HepG2 (cell line): ENCODE results near the gene TTLL4. TPM values are rescaled to one million over a fixed set of nuclear protein-coding genes. Genes with fewer than 3 reads are reported as not detected.

Experiments used
- ETV6 ChIP-seq: sonication (generic); formaldehyde crosslinking; conservative IDR thresholded peaks from 2 replicates; pipeline ENCODE4 v1.4.0; 2020; ENCODE audit warnings: missing genetic modification reagents
- FOXK2 ChIP-seq: fragments of 450-650 bp; IDR thresholded peaks from 2 replicates; pipeline ENCODE4 v1.6.1; 2016
- JUN ChIP-seq: sonication (generic); formaldehyde crosslinking; IDR thresholded peaks from 2 replicates; pipeline ENCODE4 v1.4.0; 2020; ENCODE audit warnings: mild to moderate bottlenecking, missing genetic modification reagents
- KLF12 ChIP-seq: sonication (generic); formaldehyde crosslinking; IDR thresholded peaks from 2 replicates; pipeline ENCODE4 v1.4.0; 2020; ENCODE audit warnings: missing genetic modification reagents, borderline replicate concordance
- MAFF ChIP-seq: IDR thresholded peaks from 2 replicates; pipeline ENCODE4 v1.6.1; 2011; ENCODE audit warnings: low read depth, low read length, improper control_type of control experiment
- RERE ChIP-seq: IDR thresholded peaks from 2 replicates; pipeline ENCODE4 v1.6.1; 2016; ENCODE audit warnings: low read depth, missing genetic modification reagents, missing compliant biosample characterization
- RFX3 ChIP-seq: IDR thresholded peaks from 2 replicates; pipeline ENCODE4 v1.6.1; 2016; ENCODE audit warnings: missing biosample characterization, missing genetic modification reagents
- SP2 ChIP-seq: sonication (generic); formaldehyde crosslinking; IDR thresholded peaks from 2 replicates; pipeline ENCODE4 v1.5.1; 2020; ENCODE audit warnings: mild to moderate bottlenecking, missing genetic modification reagents
- ZNF530 ChIP-seq: sonication (generic); formaldehyde crosslinking; IDR thresholded peaks from 2 replicates; pipeline ENCODE4 v1.5.0; 2020; ENCODE audit warnings: low read depth, mild to moderate bottlenecking, missing genetic modification reagents
- ZNF687 ChIP-seq: sonication (generic); formaldehyde crosslinking; IDR thresholded peaks from 2 replicates; pipeline ENCODE4 v1.5.1; 2020; ENCODE audit warnings: mild to moderate bottlenecking, missing genetic modification reagents, moderate library complexity
- ZNF839 ChIP-seq: sonication (generic); formaldehyde crosslinking; IDR thresholded peaks from 2 replicates; pipeline ENCODE4 v1.4.0; 2020; ENCODE audit warnings: missing genetic modification reagents, mild to moderate bottlenecking, borderline replicate concordance
- polyA plus RNA-seq, 8 experiments: library from polyadenylated mRNA; depleted of rRNA in 3 of 8; stranded (reverse) in 7 of 8; unstranded in 1 of 8; fragments of >200 nt; fragmentation: Illumina TruSeq in 4 of 8; extraction: Trizol in 4 of 8; gene quantifications; 2 replicates each; pipeline versions ENCODE4 v1.2.1 to v1.2.3, GENCODE V29; 2011 to 2016; ENCODE audit warnings: low read depth in 4 of 8, missing spikeins in 1 of 8, mixed read lengths in 1 of 8; ENCODE audit not compliant: insufficient read depth in 1 of 8
- total RNA-seq, 5 experiments: library from RNA; depleted of rRNA; stranded (reverse); fragments of >200 nt; fragmentation: Illumina TruSeq; extraction: Trizol; gene quantifications; 2 replicates each; pipeline ENCODE4 v1.2.3, GENCODE V29; 2016; ENCODE audit warnings: low read depth in 1 of 5
- TF ChIP-seq, protein P1 (sequence below): sonication (generic); formaldehyde crosslinking; IDR thresholded peaks from 2 replicates; pipeline ENCODE4 v1.4.0; 2020; ENCODE audit warnings: missing genetic modification reagents

Gene TTLL4
- total and polyA plus RNA-seq, 2 of the 13 experiments (the other 11 are each of a cell fraction or from before 2014, with no cell fraction given) = 77.5 to 84.6 TPM

DNA sequence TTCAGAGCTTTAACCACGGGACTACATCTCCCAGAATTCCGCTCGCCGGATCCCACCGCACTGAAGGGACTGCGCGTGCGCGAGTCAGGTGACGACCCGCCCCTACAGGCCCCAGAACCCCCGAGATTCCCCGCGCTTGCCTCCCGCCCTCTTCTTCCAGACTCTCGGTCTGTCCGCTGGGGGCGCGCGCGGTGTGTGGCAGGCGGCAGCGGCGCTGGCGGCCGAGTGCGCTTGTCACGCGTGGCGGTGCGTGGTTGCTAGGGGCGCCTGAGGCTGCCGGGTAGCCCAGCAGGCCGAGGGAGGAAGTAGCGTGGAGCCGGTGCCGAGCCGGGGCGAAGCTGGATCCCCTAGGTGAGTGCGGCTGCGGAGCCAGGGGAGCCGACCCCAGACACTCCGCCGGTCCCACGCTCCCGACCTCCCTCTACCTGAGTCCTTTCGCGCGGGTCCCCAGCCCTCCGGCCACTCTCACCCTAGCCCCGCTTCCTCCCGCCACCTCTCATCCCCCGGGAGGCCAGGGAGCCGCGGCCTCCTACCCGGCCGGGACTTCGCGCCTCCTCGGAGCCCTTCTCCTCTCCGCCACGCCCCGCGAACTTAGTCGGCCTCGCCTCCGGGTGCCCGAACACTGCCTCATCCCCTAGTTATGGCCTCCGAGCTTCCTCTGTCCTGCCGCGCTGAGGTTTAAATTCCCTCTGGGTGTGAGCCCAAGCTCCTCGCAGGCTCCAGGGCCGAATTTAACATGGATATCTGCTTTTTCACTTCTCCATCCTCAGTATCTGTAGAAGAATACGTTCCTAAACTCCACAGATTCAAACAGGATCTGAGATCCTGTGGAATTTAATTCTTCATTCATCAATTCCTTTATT, at the start of gene TTLL4 (continued):
- TF ChIP-seq ZNF687 (CRISPR knock-in tag) (peak; percentile 96), KLF12 (CRISPR knock-in tag) (peak; percentile 13; the same call in 1 of the 2 replicates), ZNF839 (CRISPR knock-in tag) (0 out of 2 replicates have a peak, but pooled peaks have one; percentile 58), RERE (CRISPR knock-in tag) (0 out of 2 replicates have a peak, but pooled peaks have one; percentile 70), RFX3 (CRISPR knock-in tag) (peak; percentile 69), MAFF (no peak), JUN (CRISPR knock-in tag) (peak; percentile 72; the same call in 1 of the 2 replicates), SP2 (CRISPR knock-in tag) (no peak), ZNF530 (CRISPR knock-in tag) (no peak), ETV6 (peak; percentile 91; the same call in 1 of the 2 replicates), FOXK2 (no peak)
- TF ChIP-seq, protein P1, sequence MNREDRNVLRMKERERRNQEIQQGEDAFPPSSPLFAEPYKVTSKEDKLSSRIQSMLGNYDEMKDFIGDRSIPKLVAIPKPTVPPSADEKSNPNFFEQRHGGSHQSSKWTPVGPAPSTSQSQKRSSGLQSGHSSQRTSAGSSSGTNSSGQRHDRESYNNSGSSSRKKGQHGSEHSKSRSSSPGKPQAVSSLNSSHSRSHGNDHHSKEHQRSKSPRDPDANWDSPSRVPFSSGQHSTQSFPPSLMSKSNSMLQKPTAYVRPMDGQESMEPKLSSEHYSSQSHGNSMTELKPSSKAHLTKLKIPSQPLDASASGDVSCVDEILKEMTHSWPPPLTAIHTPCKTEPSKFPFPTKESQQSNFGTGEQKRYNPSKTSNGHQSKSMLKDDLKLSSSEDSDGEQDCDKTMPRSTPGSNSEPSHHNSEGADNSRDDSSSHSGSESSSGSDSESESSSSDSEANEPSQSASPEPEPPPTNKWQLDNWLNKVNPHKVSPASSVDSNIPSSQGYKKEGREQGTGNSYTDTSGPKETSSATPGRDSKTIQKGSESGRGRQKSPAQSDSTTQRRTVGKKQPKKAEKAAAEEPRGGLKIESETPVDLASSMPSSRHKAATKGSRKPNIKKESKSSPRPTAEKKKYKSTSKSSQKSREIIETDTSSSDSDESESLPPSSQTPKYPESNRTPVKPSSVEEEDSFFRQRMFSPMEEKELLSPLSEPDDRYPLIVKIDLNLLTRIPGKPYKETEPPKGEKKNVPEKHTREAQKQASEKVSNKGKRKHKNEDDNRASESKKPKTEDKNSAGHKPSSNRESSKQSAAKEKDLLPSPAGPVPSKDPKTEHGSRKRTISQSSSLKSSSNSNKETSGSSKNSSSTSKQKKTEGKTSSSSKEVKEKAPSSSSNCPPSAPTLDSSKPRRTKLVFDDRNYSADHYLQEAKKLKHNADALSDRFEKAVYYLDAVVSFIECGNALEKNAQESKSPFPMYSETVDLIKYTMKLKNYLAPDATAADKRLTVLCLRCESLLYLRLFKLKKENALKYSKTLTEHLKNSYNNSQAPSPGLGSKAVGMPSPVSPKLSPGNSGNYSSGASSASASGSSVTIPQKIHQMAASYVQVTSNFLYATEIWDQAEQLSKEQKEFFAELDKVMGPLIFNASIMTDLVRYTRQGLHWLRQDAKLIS = no peak
